HepG2 (cell line): Measurements from ENCODE around the gene DDRGK1. TPM values are rescaled to one million over a fixed set of nuclear protein-coding genes. Genes with fewer than 3 reads are reported as not detected.

ENCODE experiments used
- FLYWCH1 ChIP-seq: sonication (generic); formaldehyde crosslinking; IDR thresholded peaks from 2 replicates; pipeline ENCODE4 v1.8.1; 2023; ENCODE audit warnings: mild to moderate bottlenecking, missing genetic modification reagents
- KDM2A ChIP-seq: sonication (generic); formaldehyde crosslinking; IDR thresholded peaks from 2 replicates; pipeline ENCODE4 v1.4.0; 2020; ENCODE audit warnings: low read depth, missing genetic modification reagents, borderline replicate concordance
- KLF11 ChIP-seq: IDR thresholded peaks from 2 replicates; pipeline ENCODE4 v1.6.1; 2016; ENCODE audit warnings: missing compliant biosample characterization
- KLF6 ChIP-seq: IDR thresholded peaks from 2 replicates; pipeline ENCODE4 v1.8.0; 2016; ENCODE audit warnings: missing biosample characterization, missing genetic modification reagents
- SRSF9 ChIP-seq: fragments of 200-400 bp; formaldehyde crosslinking; IDR thresholded peaks from 2 replicates; pipeline ENCODE4 v1.6.1; 2018; ENCODE audit warnings: borderline replicate concordance, mild to moderate bottlenecking, low read depth, low read length; ENCODE audit not compliant: insufficient read depth, poor library complexity, severe bottlenecking
- TERF1 ChIP-seq: sonication (generic); formaldehyde crosslinking; IDR thresholded peaks from 2 replicates; pipeline ENCODE4 v1.8.0; 2022; ENCODE audit warnings: mild to moderate bottlenecking, missing genetic modification reagents, moderate library complexity
- ZFP36L1 ChIP-seq: sonication (generic); formaldehyde crosslinking; IDR thresholded peaks from 2 replicates; pipeline ENCODE4 v1.8.0; 2022; ENCODE audit warnings: mild to moderate bottlenecking, missing genetic modification reagents, moderate library complexity
- ZNF24 ChIP-seq: fragments of 450-650 bp; IDR thresholded peaks from 2 replicates; pipeline ENCODE4 v1.6.1; 2017; ENCODE audit warnings: antibody characterized with exemption, mild to moderate bottlenecking
- ZNF382 ChIP-seq: sonication (generic); formaldehyde crosslinking; IDR thresholded peaks from 2 replicates; pipeline ENCODE4 v1.5.0; 2020; ENCODE audit warnings: missing genetic modification reagents, mild to moderate bottlenecking, borderline replicate concordance
- ZNF644 ChIP-seq: IDR thresholded peaks from 2 replicates; pipeline ENCODE4 v1.6.1; 2016; ENCODE audit warnings: low read depth
- polyA plus RNA-seq, 8 experiments: library from polyadenylated mRNA; depleted of rRNA in 3 of 8; stranded (reverse) in 7 of 8; unstranded in 1 of 8; fragments of >200 nt; fragmentation: Illumina TruSeq in 4 of 8; extraction: Trizol in 4 of 8; gene quantifications; 2 replicates each; pipeline versions ENCODE4 v1.2.1 to v1.2.3, GENCODE V29; 2011 to 2016; ENCODE audit warnings: low read depth in 4 of 8, missing spikeins in 1 of 8, mixed read lengths in 1 of 8; ENCODE audit not compliant: insufficient read depth in 1 of 8
- total RNA-seq, 5 experiments: library from RNA; depleted of rRNA; stranded (reverse); fragments of >200 nt; fragmentation: Illumina TruSeq; extraction: Trizol; gene quantifications; 2 replicates each; pipeline ENCODE4 v1.2.3, GENCODE V29; 2016; ENCODE audit warnings: low read depth in 1 of 5
- TF ChIP-seq, protein P1 (sequence below): sonication (generic); formaldehyde crosslinking; IDR thresholded peaks from 2 replicates; pipeline ENCODE4 v1.9.0; 2021; ENCODE audit warnings: missing genetic modification reagents, borderline replicate concordance
- TF ChIP-seq, protein P2 (sequence below): sonication (generic); formaldehyde crosslinking; IDR thresholded peaks from 2 replicates; pipeline ENCODE4 v1.4.0; 2020; ENCODE audit warnings: missing genetic modification reagents
- TF ChIP-seq, protein P3 (sequence below): IDR thresholded peaks from 2 replicates; pipeline ENCODE4 v1.6.1; 2016; ENCODE audit warnings: missing compliant biosample characterization, missing genetic modification reagents, borderline replicate concordance
- TF ChIP-seq, protein P4 (sequence below): sonication (generic); formaldehyde crosslinking; IDR thresholded peaks from 2 replicates; pipeline ENCODE4 v1.8.0; 2022; ENCODE audit warnings: mild to moderate bottlenecking, missing genetic modification reagents, borderline replicate concordance

The DDRGK1 gene
- total and polyA plus RNA-seq, 2 of the 13 experiments (the other 11 are each of a cell fraction or from before 2014, with no cell fraction given): 96.7 to 149 TPM

DNA sequence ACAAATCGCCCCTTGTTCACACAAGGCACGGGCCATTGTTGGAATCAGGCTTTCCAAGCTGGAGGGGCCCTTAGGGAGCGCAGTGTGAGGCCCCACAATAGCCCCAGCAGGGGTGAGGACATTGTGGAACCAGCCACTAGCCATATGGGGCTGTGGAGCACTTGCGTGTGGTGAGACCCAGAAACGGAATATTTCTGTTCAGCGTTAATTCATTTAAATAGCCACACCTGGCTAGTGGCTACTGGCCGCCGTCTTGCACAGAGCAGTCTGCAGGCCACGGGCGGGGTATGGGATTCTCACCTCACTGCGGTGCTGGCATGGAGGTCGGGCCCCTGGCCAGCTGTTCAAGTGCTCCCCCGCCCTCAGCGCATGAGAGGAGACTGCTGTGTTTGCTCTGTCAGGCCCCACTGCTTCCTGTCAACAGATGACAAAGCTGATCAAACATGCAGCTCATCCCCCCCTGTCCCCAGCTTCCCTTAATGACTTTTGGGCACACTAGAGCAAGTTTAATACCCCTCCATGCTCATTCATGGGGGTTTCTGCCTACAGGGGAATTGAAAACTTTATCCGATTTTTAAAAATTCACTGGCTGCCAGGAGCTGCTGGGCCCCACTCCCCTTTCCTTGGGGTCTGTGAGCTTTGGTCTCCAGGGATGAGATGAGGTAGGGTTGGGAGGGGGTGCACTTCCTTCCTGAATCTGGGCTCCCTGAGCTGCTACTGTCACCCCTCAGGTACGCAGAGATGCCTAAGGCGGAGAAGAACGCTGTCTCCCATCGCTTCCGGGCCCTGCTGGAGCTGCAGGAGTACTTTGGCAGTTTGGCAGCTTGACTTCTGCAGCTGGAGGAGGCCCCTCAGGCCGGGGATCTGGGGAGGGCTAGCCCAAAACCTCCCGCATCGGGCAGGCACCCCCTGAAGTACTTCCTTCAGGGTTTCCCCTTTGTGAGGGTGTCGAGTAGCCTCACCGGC is 18.4 kb upstream of the DDRGK1 start (continued):
- no peak for TF ChIP-seq TERF1
- TF ChIP-seq, protein P1, sequence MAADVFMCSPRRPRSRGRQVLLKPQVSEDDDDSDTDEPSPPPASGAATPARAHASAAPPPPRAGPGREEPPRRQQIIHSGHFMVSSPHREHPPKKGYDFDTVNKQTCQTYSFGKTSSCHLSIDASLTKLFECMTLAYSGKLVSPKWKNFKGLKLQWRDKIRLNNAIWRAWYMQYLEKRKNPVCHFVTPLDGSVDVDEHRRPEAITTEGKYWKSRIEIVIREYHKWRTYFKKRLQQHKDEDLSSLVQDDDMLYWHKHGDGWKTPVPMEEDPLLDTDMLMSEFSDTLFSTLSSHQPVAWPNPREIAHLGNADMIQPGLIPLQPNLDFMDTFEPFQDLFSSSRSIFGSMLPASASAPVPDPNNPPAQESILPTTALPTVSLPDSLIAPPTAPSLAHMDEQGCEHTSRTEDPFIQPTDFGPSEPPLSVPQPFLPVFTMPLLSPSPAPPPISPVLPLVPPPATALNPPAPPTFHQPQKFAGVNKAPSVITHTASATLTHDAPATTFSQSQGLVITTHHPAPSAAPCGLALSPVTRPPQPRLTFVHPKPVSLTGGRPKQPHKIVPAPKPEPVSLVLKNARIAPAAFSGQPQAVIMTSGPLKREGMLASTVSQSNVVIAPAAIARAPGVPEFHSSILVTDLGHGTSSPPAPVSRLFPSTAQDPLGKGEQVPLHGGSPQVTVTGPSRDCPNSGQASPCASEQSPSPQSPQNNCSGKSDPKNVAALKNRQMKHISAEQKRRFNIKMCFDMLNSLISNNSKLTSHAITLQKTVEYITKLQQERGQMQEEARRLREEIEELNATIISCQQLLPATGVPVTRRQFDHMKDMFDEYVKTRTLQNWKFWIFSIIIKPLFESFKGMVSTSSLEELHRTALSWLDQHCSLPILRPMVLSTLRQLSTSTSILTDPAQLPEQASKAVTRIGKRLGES: no peak; the same call in 1 of the 2 replicates
- no peak for TF ChIP-seq FLYWCH1 (CRISPR knock-in tag)
- TF ChIP-seq, protein P2, sequence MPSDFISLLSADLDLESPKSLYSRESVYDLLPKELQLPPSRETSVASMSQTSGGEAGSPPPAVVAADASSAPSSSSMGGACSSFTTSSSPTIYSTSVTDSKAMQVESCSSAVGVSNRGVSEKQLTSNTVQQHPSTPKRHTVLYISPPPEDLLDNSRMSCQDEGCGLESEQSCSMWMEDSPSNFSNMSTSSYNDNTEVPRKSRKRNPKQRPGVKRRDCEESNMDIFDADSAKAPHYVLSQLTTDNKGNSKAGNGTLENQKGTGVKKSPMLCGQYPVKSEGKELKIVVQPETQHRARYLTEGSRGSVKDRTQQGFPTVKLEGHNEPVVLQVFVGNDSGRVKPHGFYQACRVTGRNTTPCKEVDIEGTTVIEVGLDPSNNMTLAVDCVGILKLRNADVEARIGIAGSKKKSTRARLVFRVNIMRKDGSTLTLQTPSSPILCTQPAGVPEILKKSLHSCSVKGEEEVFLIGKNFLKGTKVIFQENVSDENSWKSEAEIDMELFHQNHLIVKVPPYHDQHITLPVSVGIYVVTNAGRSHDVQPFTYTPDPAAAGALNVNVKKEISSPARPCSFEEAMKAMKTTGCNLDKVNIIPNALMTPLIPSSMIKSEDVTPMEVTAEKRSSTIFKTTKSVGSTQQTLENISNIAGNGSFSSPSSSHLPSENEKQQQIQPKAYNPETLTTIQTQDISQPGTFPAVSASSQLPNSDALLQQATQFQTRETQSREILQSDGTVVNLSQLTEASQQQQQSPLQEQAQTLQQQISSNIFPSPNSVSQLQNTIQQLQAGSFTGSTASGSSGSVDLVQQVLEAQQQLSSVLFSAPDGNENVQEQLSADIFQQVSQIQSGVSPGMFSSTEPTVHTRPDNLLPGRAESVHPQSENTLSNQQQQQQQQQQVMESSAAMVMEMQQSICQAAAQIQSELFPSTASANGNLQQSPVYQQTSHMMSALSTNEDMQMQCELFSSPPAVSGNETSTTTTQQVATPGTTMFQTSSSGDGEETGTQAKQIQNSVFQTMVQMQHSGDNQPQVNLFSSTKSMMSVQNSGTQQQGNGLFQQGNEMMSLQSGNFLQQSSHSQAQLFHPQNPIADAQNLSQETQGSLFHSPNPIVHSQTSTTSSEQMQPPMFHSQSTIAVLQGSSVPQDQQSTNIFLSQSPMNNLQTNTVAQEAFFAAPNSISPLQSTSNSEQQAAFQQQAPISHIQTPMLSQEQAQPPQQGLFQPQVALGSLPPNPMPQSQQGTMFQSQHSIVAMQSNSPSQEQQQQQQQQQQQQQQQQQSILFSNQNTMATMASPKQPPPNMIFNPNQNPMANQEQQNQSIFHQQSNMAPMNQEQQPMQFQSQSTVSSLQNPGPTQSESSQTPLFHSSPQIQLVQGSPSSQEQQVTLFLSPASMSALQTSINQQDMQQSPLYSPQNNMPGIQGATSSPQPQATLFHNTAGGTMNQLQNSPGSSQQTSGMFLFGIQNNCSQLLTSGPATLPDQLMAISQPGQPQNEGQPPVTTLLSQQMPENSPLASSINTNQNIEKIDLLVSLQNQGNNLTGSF (CRISPR knock-in tag): no peak
- no peak for TF ChIP-seq SRSF9
- 0 out of 2 replicates have a peak, but pooled peaks have one; percentile 65 for TF ChIP-seq KLF11 (CRISPR knock-in tag)
- TF ChIP-seq ZNF644 (CRISPR knock-in tag): 0 out of 2 replicates have a peak, but pooled peaks have one; percentile 42
- peak; percentile 77; the same call in 1 of the 2 replicates for TF ChIP-seq KLF6
- TF ChIP-seq ZNF382 (CRISPR knock-in tag): no peak
- TF ChIP-seq ZFP36L1 (CRISPR knock-in tag): peak; percentile 90
- peak; percentile 92 for TF ChIP-seq KDM2A (CRISPR knock-in tag)
- TF ChIP-seq, protein P3, sequence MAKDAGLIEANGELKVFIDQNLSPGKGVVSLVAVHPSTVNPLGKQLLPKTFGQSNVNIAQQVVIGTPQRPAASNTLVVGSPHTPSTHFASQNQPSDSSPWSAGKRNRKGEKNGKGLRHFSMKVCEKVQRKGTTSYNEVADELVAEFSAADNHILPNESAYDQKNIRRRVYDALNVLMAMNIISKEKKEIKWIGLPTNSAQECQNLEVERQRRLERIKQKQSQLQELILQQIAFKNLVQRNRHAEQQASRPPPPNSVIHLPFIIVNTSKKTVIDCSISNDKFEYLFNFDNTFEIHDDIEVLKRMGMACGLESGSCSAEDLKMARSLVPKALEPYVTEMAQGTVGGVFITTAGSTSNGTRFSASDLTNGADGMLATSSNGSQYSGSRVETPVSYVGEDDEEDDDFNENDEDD (CRISPR knock-in tag): peak; percentile 84; the same call in 1 of the 2 replicates
- no peak for TF ChIP-seq ZNF24
- TF ChIP-seq, protein P4, sequence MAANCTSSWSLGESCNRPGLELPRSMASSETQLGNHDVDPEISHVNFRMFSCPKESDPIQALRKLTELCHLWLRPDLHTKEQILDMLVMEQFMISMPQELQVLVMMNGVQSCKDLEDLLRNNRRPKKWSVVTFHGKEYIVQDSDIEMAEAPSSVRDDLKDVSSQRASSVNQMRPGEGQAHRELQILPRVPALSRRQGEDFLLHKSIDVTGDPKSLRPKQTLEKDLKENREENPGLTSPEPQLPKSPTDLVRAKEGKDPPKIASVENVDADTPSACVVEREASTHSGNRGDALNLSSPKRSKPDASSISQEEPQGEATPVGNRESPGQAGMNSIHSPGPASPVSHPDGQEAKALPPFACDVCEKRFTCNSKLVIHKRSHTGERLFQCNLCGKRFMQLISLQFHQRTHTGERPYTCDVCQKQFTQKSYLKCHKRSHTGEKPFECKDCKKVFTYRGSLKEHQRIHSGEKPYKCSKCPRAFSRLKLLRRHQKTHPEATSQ (CRISPR knock-in tag): no peak
